HG02970 (cell line): ENCODE measurements around the gene HSD3B1.

Experiments
- ATAC-seq: cut with Tn5 transposase; IDR thresholded peaks from one replicate; pipeline ENCODE4 v1.9.1; 2021; ENCODE audit warnings: mild to moderate bottlenecking, moderate library complexity, moderate number of reproducible peaks; ENCODE audit not compliant: unreplicated experiment, low FRiP score

Gene HSD3B1

DNA sequence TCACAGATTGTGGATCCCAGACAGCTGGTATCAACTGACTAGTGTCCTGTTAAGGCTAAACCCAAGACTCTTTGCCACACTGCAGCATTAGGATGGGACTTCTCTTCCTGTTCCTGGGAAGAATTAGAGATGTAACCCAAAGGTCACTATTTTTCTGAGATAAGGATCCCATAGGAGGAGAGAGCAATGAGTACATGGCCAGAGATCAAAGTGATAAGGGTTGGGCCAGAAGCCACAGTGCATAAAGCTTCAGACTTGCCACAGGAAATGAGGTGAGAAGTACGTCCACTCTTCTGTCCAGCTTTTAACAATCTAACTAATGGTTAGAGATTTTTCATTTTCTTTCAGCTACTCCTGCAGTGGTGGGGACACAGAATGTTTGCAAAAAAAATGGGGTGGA lies at the start of gene HSD3B1:
TSS of gene HSD3B1 (plus strand) at position 270 of the 400 bp plus-strand sequence. CDS start 267 bp downstream, outside the sequence.
- ATAC-seq, result no peak

DNA sequence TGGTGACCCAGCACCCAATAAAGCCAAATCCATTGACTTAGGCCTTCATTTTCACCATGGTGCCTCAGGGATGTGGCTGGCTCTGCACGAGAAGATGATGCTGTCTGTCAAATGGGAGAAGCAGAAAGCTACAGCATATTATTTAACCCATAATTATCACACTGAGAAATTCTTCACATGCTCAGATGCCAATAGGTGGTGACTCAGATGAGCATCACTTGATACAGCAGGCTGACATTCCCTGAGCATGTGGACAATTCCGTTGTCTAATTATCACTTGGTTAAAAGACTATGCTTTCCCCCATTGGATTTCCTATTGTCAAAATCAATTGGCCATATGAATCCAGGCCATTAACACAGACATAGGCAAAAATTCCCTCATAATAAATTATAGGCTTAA lies 44.0 kb upstream of the HSD3B1 start:
- ATAC-seq, result no peak

DNA sequence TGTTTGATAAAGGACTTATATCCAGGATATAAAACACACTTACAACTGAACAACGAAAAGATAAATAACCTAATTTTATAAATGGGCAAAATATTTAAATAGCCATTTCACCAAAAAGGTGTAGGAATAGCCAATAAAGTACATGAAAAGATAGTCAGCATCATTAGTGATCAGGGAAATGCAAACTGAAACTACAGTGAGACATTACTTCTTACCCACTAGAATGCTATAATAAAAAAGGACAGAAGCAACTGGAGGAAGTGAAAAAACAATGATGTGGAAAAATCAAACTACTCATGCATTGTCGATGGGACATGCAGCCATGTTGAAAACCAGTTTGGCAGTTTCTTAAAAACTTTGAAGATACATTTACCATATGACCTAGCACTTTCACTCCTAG lies 43.4 kb upstream of the HSD3B1 start:
- ATAC-seq, result no peak

DNA sequence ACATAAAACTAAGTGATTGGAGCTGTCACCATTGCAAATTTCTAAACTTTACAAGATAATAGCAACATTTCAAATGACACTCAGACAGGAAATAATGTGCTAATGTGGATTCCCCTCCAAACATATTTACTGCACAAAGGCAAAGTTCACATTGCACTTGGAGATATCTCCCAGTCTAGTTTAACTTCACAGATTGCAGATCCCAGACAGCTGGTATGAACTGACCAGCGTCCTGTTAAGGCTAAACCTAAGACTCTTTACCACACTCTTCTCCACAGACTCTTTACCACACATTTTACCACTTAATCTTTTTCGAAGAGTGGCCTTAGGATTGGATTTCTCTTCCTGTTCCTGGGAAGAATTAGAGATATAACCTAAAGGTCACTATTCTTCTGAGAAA lies 40.6 kb upstream of the HSD3B1 start:
- ATAC-seq, result no peak

DNA sequence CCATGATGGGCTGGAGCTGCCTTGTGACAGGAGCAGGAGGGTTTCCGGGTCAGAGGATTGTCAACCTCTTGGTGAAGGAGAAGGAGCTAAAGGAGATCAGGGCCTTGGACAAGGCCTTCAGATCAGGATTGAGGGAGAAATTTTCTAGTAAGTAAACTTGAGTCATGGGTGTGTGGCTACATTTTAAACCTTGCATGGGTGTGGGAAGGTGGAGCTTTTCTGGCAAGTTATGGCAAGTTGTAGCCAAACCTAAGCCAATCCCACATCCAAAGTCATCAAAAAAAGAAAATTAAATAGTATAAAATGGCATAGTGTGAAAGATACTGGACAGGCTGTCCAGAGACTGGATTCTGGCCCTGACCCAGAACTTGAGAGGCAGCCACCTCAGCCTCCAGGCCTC lies 39.8 kb upstream of the HSD3B1 start:
- ATAC-seq, result no peak

DNA sequence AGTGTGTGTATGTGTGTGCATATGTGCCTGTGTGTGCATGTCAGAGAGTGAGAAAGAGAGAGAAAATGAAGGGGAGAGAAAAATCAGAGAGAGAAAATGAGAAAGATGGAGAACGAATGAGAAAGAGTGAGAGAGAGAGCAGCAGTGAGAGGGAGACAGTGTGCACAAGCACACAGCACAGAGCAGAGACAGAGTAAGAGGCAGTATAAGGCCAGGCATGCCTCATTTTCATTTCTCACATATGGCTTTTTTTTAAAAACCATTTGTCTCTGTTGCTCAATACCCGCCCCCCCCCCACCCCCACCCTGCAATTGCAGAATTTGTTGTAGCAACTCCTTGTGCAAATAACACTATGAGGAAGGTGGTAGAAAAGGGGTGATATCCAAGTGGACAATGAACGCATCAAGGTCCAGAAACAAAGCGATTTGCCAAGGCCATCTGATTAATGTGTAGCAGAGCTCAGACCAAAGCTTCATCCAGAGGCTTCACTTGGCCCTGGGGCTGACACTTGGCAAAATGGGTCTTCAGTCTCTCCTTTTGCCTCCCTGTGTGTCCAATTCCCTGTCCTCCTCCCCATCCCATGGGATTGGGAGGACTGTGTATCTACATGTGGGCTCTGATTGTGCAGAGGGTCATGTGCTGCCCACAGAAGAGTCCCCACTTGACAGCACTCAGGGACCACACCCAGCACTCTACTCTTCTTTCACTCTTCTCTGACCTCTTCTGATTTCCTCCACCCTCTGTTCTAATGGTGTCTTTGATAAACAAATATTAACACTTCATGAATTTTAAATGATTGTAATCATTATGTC lies 38.9 kb upstream of the HSD3B1 start:
- ATAC-seq, result no peak

DNA sequence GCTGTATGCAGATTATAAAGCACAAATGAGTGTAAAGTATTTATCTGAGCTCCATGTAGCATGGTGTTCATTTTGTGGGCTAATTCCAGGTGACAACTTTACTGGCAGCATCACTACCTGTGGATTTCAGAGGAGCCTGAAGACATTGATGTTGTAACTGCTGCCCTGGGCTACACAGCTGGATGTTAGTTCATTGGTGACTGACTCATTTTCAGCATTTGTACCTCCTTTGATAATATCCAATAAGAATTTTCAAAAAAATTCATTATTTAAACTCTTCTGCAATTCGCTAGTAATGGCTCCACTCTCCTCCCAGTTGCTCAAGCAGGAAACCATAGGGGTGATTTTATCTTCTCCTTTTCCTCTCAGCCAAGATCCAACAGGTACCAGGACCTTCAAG lies 37.3 kb upstream of the HSD3B1 start:
- ATAC-seq, result no peak

DNA sequence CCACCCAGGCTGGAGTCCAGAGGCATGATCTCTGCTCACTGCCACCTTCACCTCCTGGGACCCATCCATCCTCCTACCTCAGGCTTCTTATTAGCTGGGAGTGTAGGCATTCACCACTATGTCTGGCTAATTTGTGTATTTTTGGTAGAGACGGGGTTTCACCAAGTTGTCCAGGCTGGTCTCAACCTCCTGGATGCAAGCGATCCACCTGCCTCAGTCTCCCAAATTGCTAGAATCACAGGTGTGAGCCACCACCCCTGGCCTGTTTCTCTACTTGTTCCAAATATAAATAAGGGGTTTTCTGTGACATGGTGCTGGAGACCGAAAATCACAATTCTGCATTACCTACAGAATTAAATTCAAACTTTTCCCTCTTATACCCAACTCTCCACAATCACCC lies 36.6 kb upstream of the HSD3B1 start:
- ATAC-seq, result no peak

DNA sequence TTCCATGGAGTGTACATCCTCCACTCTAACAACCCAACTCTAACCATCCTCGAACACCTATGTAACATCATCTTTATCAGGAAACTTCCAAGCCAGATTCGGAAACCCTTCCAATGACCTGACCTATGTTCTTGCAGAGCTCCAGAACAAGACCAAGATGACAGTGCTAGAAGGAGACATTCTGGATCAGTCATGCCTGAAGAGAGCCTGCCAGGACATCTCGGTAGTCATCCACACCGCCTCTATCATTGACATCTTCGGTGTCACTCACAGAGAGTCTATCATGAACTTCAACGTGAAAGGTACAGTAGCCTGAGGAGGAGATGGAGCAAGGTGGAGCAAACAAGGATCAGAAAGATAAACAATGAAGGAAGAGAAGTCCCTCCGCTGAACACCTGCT lies 36.1 kb upstream of the HSD3B1 start:
- ATAC-seq, result no peak

DNA sequence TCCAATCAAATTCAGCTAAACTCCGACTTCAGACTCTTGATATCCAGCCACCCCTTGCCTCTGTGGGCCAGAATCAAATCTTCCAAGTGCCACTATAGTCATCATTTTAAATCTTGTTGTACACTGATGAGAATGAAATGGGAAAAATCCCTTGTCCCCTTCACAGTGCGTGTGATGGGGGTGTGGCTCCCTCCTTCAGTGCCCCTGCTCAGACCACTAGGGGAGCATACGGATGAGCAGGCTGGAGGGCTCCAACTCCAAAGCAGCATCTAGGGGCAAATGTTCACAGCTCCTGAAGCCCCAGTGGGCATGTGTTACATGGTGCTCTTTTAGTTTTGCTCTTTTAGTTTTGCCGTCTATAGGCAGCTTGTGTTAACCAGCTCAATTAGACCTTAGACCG lies 35.4 kb upstream of the HSD3B1 start:
- ATAC-seq, result no peak

DNA sequence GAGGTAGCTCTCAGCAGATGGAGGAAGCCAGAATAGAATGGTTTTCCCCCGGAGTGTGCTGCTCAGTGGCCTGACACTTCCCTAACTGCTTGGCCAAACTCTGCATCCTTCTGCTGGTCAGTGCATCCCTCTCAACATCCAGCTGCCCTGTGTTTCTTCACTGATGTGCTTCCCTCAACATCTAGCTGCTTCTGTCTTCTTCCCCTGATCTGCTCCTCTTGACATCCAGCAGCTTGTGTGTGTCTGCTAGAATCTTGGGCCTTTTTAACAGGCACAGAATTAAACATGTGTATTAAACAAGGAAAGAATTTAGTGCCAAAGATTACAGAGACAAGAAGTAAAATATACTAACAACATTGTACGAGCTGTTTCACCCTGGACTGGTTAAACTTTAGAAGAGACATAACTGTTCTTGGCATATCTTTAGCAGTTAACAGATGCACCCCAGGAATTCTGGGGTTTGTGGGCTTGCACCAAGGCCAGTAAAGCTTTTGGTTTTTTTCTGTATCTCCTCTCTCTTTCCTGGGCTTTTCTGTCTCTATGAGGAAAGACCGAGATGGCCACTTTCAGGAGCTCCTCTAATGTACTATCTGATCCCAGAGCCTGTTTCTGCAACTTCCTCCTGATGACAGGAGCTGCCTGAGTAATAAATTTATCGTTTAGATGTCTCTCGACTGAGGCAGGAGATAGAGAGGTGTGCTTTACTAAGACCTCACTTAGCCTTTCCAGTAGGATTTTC lies 34.8 kb upstream of the HSD3B1 start:
- no peak for ATAC-seq

DNA sequence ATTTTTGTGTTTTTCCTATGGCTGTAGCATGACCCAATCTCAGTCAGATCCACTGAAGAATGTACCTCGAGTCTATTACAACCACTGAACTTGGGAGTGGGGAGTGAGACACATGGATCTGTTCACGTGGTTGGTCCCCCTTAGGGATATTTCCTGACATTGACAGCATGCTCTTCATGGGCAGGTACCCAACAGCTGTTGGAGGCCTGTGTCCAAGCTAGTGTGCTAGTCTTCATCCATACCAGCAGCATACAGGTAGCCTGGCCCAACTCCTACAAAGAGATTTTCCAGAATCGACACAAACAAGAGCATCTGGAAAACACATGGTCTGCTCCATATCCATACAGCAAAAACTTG lies 34.2 kb upstream of the HSD3B1 start:
- no peak for ATAC-seq

DNA sequence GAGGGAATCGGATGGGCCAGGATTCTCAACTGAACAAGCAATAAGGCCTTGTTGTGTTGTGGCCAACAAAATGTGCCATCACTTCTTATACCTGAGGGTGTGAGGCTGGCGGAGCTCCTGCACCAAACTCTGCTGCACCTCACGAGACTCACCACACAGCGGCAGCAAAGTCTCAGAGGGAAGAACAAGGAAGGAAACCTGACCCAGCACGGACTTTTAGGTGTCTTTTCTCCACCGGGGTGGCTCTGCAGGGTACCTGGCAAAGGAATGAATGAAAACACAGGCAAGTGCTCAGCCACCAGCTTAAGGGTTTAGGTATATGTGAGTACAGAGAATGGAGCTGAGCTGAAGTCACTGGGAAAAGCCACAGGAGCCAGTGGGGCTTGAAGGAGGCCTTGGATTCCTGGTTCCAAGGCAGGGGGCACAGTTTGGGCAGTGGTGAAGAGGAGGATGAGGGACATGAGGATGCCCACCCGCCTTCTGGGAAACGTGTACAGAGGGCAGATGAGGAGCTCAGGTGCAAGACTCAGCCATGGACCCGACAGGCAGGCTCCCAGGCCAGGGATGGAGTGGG lies 31.1 kb upstream of the HSD3B1 start:
- no peak for ATAC-seq

DNA sequence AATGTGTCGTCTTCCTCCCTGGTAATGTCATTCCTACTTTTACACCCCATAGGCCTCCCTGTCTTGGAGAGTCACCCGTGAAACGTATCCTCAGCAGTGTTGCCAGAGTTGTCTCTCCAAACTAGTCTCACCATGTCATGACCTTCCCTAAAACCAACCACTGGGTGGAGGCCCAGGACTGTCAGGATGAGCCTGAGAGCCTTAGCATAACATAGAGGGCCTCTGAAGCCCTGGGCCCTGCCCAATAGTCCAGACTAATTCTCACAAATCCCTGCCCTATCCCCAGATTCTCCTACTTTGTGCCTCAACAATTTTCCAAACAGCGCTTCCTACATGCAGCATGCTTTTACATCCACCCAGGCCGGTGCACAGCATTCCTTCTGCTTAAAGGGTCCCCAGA lies 29.3 kb upstream of the HSD3B1 start:
- no peak for ATAC-seq

DNA sequence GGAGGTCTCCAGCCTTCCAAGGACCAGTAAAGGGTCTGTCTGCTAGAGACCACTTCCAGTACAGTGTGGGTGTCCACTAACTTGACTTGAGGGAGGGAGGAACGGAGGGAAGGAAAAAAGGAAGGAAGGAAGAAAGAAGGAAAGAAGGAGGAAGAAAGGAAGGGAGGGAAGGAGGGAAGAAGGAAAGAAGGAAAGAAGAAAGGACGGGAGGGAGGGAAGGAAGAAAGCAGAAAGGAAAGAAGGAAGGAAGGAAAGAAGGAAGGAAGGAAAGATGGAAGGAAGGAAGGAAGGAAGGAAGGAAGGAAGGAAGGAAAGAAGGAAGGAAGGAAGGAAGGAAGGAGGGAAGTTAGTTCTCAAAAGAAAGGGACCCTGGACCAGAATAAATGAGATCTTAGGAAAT lies 26.8 kb upstream of the HSD3B1 start:
- no peak for ATAC-seq

DNA sequence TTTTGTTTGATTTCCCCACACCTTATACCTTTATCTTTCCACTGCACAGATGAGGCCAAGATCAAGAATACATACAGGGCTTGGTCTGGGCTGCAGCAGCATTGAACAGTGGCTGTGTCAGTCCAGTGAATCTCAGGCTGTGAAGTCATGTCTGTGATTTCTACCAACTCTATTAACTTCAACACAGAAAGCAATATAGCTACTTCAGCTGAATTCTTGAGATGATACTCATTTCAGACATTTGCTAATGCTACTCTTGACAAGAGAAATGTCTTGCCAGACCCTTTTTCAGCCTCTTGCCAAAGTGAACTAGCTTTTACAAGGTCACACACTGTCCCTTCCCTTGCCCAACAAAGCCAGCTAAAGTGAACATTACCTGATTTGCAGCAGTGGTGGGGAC lies 25.1 kb upstream of the HSD3B1 start:
- ATAC-seq, result no peak

DNA sequence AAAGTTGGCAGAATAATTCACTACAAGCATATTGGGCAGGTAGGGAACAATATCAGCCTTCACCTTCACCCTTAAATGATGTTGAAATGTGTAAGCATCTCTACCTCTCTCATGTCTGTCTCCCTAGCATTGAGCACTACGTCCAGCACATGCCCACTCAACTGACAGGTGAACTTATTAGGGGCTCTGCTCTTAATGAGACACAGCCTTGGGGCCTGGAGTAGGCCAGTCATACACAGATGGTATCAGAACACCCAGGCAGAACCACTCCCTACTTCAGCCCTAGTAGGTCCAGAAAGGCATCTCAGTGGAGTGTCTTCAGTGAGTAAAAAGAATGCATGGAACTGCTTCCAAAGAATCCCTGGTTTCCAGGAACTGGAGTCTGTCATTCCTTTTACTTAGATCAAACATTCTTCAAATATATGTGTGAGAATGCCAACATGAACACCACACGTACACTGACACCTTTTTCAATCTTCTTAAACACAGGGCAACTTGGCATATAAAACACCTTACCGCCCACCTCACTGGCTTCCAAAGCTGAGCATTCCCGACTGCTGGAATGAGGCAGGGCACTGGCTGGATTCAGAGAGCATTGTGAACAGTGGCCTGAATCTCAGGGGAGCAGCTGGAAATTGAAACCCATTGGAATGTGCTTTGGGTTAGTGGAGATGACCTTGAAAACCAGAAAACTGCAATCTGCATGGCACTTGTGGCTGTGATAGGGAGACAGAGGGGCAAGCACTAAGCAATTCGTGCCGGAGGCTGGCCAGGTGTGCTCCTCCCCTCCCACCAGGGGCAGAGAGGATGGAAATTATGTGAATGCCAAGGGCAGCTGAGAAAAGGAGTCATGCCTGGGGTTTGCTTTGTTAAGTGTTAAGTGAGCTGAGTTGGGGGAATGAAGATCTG lies 24.2 kb upstream of the HSD3B1 start:
- ATAC-seq, result no peak

DNA sequence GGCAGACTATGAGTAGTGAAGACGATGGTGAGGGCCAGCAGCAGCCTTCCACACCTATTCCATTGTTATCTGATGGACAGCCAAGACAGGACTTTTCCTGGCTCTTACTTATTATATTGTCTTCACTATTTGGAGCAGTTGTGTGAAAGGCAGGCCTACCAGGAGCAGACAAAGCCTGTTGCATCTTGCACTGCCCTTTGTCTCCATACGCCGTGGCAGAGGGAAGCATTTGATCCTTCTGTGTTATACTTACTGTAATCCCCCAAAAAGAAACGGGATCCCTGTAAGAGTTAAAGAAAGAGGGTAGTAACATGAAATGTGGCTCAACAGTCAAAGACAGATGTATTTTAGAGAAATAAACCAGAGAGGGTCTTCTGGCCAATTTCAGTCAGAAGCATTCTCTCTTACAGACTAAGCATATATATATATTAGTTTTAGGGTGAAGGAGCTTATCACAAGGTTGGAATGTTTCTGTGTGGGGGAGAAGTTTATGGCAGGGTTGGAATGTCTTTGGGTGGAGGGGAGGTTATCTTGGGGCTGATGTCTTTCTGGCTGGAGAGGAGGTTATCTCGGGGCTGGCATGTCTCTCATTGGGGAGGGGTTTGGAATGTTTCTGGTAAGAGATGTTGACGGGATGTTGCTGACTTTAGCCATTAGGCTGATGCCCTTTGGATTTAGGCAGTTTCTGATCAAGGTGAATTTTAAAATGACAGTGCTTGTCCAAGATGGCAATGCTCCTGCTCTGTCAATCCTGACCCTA lies 23.4 kb upstream of the HSD3B1 start:
- no peak for ATAC-seq

DNA sequence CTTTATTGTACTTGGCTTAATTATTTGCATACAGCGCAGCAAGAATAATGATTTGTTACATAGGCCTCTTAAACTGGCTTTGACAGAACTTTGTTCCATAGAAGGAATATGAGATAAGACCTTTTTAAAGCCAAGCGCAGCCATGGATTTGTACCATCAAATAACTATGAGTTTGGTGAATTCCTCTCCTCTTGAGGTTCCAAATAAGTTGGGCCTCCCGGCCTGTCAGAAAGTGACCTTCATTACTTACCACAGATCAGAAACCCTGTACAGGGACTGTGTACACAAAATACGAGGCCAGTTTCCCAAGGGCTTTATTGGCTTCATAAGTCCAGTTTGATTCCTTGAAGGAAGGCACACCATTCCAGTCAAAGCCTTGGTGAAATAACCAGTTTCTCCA lies 21.8 kb upstream of the HSD3B1 start:
- ATAC-seq, result no peak

DNA sequence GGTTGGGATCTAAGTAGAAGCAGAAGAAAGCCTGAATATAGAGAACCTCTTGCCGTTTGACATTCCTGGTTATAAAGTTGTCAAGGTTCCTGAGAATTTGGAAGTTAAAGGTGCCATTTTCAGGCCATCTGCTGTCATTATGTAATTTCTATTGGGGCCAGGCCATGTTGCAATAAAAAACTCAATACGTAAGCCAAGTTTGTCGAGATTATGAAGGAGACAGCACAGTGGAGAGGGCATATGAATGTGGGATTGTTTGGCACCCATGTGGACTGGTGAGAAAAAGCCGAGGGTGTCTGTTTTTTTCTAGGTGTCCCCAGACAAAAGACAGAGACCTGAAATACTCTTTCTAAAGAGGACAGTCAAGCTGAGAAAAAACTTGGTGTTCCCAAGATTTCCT lies 18.8 kb upstream of the HSD3B1 start:
- ATAC-seq, result no peak
